ENCODE data around the gene ZNF473.

The ZNF473 gene

DNA sequence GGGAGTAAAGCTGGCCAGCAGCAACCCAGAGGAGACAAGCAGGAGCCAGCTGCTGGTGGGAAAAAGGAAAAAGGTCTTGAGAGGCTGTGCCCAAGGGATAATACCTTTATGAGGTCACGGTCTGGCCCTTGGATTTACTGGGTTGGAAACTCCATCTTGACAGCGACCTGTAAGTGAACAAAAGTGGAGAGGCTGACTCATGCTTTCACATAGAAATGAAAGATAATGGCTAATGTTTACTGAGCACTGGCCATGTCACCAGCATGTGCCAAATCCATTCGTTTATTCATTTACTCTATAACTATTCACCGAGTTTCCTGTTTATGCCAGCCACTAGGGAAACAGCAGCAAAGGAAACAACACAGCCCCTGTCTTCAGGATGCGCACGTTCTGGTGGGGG, 5.3 kb upstream of the ZNF473 start:
- peaks cover 2% of the 10 kb centered on the region for H3K27me3 Mint-ChIP-seq (ENCODE audit: low read depth, poor library complexity)
- H3K4me1 Mint-ChIP-seq, result peaks cover 15% of the 10 kb centered on the region
- H3K4me3 Mint-ChIP-seq, result no peak overlapping the region
- no peaks in the 10 kb centered on the region for H3K9me3 Mint-ChIP-seq
- H3K36me3 Mint-ChIP-seq (ENCODE audit: low read depth), result peaks cover 22% of the 10 kb centered on the region
- DNase-seq, result no peak
- no peak overlapping the region for H3K27ac Mint-ChIP-seq
- TF ChIP-seq, protein P1, sequence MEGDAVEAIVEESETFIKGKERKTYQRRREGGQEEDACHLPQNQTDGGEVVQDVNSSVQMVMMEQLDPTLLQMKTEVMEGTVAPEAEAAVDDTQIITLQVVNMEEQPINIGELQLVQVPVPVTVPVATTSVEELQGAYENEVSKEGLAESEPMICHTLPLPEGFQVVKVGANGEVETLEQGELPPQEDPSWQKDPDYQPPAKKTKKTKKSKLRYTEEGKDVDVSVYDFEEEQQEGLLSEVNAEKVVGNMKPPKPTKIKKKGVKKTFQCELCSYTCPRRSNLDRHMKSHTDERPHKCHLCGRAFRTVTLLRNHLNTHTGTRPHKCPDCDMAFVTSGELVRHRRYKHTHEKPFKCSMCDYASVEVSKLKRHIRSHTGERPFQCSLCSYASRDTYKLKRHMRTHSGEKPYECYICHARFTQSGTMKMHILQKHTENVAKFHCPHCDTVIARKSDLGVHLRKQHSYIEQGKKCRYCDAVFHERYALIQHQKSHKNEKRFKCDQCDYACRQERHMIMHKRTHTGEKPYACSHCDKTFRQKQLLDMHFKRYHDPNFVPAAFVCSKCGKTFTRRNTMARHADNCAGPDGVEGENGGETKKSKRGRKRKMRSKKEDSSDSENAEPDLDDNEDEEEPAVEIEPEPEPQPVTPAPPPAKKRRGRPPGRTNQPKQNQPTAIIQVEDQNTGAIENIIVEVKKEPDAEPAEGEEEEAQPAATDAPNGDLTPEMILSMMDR (IDR thresholded peaks at IDR 0.05), result no peak

DNA sequence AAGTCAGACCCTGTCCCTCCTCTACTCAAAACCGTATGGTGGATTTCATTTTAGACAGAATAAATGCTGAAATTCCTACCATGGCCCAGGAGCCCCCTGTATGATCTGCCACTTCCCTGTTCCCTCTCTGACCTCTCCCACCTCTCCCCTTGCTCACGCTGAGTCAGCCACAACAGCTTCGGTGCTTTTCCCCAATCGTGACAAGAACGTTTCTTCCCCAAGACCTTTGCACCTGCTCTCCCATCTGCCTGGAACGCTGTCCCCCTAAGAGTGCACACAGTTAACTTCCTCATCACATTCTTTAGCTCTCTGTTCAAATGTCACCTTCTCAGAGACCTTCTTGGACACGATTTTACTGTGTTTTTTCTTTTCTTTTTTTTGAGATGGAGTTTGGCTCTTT, 3.0 kb upstream of the ZNF473 start:
- peaks cover 20% of the 10 kb centered on the region for H3K9me3 Mint-ChIP-seq
- peaks cover 26% of the 10 kb centered on the region for H3K36me3 Mint-ChIP-seq (ENCODE audit: low read depth)
- TF ChIP-seq, protein P1 (IDR thresholded peaks at IDR 0.05), result no peak
- no peak overlapping the region for H3K4me3 Mint-ChIP-seq
- peaks cover 33% of the 10 kb centered on the region for H3K4me1 Mint-ChIP-seq
- H3K27ac Mint-ChIP-seq, result no peak overlapping the region
- no peak for DNase-seq
- peaks cover 13% of the 10 kb centered on the region for H3K27me3 Mint-ChIP-seq (ENCODE audit: low read depth, poor library complexity)

DNA sequence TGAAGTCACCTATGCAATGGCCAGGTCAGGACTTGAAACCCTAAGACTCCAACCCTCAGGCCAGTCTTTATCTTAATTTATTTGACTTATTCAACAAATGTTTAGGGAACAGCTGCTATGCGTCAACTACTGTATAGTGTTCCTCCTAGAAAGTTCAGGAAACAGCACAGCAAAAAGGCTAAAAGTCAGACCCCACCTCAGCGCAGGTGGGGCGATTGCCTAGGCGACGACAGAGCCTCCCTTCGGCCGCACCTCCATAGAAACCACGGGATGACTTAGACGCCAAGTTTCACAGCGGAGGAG, 1.1 kb upstream of the ZNF473 start:
- TF ChIP-seq, protein P1 (IDR thresholded peaks at IDR 0.05), result no peak
- no peak for DNase-seq
- Mint-ChIP-seq H3K27me3 (ENCODE audit: low read depth, poor library complexity) (peaks cover 13% of the 10 kb centered on the region), H3K27ac (no peak overlapping the region), H3K4me1 (peaks cover 33% of the 10 kb centered on the region), H3K36me3 (ENCODE audit: low read depth) (peaks cover 26% of the 10 kb centered on the region), H3K4me3 (peak overlapping the region; percentile 94), H3K9me3 (peaks cover 20% of the 10 kb centered on the region)

DNA sequence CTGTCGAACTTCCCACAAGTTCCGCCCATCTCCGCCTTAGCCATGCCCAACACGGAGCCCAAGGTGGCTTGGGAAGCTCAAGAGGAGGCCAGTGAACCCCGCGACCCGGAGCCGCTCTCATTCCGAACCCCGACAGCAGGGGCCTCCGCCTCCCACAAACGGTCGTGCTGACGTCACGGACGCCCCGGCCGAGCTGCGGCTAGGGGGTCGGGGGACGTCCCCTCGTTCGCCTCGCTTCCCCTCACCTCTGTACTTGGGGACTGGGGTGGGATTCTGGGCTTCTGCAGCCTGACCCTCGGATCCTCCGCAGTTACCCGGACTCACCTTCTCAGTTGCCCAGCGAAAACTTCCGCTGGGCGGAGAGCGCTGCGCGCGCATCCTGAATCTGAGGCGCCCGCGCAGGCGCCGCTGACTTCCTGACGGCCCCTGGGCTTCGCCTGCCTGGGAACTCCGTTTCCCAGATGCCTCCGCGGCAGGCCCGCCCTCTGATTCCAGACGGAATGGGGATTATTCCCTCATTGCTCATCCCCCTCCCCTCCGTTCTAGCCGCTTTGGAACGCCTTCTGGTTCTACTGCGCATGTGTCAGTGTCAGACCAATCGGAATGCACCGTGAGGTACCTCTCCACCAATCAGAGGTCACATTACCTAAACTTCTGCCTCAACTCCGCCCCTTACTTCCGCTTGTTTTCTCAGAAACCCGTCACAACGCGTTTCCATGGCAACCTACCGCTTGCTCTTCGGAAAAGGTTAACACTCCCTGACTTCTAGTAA, 597 bp upstream of the ZNF473 start, which contains the start of gene VRK3:
Gene VRK3, minus strand, starts transcription at position 351 of the 772 bp plus-strand sequence. CDS start 9,210 bp downstream, outside the sequence.
- Mint-ChIP-seq H3K27me3 (ENCODE audit: low read depth, poor library complexity) (peaks cover 13% of the 10 kb centered on the region), H3K4me1 (peaks cover 33% of the 10 kb centered on the region), H3K9me3 (peaks cover 20% of the 10 kb centered on the region), H3K36me3 (ENCODE audit: low read depth) (peaks cover 32% of the 10 kb centered on the region), H3K4me3 (peak within 1 kb of the TSS; percentile 94), H3K27ac (peak within 1 kb of the TSS; percentile 99)
- TF ChIP-seq, protein P1 (IDR thresholded peaks at IDR 0.05), result no peak
- peak; percentile 97 for DNase-seq

DNA sequence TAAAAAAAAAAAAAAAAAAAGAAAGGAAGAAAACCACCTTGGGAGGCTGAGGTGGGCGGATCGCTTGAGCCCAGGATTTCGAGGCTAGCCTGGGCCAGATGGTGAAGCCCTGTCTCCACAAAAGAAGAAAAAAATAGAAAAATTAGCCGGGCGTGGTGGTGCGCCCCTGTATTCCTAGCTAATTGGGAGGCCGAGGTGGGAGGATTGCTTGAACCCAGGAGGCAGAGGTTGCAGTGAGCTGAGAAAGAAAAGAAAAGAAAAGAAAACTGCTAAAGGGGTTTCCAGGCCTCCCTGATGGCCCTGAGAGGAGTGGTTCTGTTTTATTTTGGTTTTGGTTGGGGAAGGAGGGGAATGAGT, 723 bp downstream of the ZNF473 start:
- DNase-seq, result no peak
- H3K36me3 Mint-ChIP-seq (ENCODE audit: low read depth), result peaks cover 45% of the 10 kb centered on the region
- H3K9me3 Mint-ChIP-seq, result peaks cover 20% of the 10 kb centered on the region
- H3K27ac Mint-ChIP-seq, result no peak overlapping the region
- H3K4me3 Mint-ChIP-seq, result peak overlapping the region; percentile 94
- TF ChIP-seq, protein P1 (IDR thresholded peaks at IDR 0.05), result no peak
- peaks cover 13% of the 10 kb centered on the region for H3K27me3 Mint-ChIP-seq (ENCODE audit: low read depth, poor library complexity)
- H3K4me1 Mint-ChIP-seq, result peaks cover 33% of the 10 kb centered on the region

DNA sequence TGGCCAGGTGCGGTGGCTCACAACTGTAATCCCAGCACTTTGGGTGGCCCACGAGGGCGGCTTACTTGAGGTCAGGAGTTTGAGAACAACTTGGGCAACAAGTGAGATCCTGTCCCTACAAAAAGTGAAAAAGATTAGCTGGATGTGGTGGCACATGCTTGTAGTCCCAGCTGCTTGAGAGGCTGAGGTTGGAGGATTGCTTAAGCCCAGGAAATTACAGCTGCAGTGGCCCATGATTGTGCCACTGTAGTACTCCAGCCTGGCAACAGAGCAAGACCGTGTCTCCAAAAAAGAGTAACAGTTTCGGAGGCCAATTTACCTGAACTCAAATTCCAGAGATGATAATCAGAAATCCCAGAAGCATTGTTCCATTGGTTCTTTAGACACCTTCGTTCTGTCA, 4.4 kb downstream of the ZNF473 start:
- no peak for DNase-seq
- TF ChIP-seq, protein P1 (IDR thresholded peaks at IDR 0.05), result no peak
- Mint-ChIP-seq H3K36me3 (ENCODE audit: low read depth) (peaks cover 82% of the 10 kb centered on the region), H3K4me3 (no peak overlapping the region), H3K27me3 (ENCODE audit: low read depth, poor library complexity) (peaks cover 10% of the 10 kb centered on the region), H3K4me1 (peaks cover 18% of the 10 kb centered on the region), H3K27ac (no peak overlapping the region), H3K9me3 (peaks cover 40% of the 10 kb centered on the region)

Data from nephron progenitor cell (in vitro differentiated cells).